ENCODE data around the gene CFAP97.
"Not testable (repeated sequence)": the region's sequence is repeated elsewhere in the genome, so short reads cannot be mapped to it uniquely, and the experiment has no call there.

Gene CFAP97

GRCh38 chr4:185221912-185222311 is 18.1 kb upstream of the CFAP97 start:
- DNase-seq = no peak

- no peak for DNase-seq
Observed at GRCh38 chr4:185221491-185221890, 17.7 kb upstream of the CFAP97 start.

GRCh38 chr4:185219551-185220344 is 15.9 kb upstream of the CFAP97 start:
- DNase-seq = no peak

GRCh38 chr4:185218312-185218711 is 14.5 kb upstream of the CFAP97 start:
- no peak for DNase-seq

- DNase-seq = no peak
Observed at GRCh38 chr4:185217408-185217975, 13.7 kb upstream of the CFAP97 start.

GRCh38 chr4:185215261-185215660 is 11.5 kb upstream of the CFAP97 start:
- DNase-seq = no peak

GRCh38 chr4:185213877-185214276 is 10.1 kb upstream of the CFAP97 start:
- DNase-seq = no peak

GRCh38 chr4:185212581-185212980 is 8.8 kb upstream of the CFAP97 start:
- no peak for DNase-seq

- no peak for DNase-seq
Observed at GRCh38 chr4:185211641-185212040, 7.8 kb upstream of the CFAP97 start.

- DNase-seq = no peak
Observed at GRCh38 chr4:185211035-185211434, 7.2 kb upstream of the CFAP97 start.

- no peak for DNase-seq
Observed at GRCh38 chr4:185210102-185210981, 6.5 kb upstream of the CFAP97 start.

GRCh38 chr4:185209852-185210101 is 6.0 kb upstream of the CFAP97 start:
- DNase-seq = not testable (repeated sequence)

- DNase-seq = no peak
Observed at GRCh38 chr4:185209031-185209851, 5.4 kb upstream of the CFAP97 start, which contains the start of gene SNX25. Gene SNX25, plus strand, starts transcription at chr4:185209598. Its CDS starts 229 bp downstream, at chr4:185209827.

GRCh38 chr4:185207466-185207865 is 3.7 kb upstream of the CFAP97 start:
- no peak for DNase-seq

- no peak for DNase-seq
Observed at GRCh38 chr4:185205697-185206342, 2.0 kb upstream of the CFAP97 start.

- DNase-seq = not testable (repeated sequence)
Observed at GRCh38 chr4:185205073-185205472, 1.3 kb upstream of the CFAP97 start.

- DNase-seq = no peak
Observed at GRCh38 chr4:185204238-185204910, 574 bp upstream of the CFAP97 start.

- DNase-seq = no peak
Observed at GRCh38 chr4:185202984-185203485, 765 bp downstream of the CFAP97 start.

GRCh38 chr4:185201977-185202962 is 1.5 kb downstream of the CFAP97 start:
- no peak for DNase-seq

- not testable (repeated sequence) for DNase-seq
Observed at GRCh38 chr4:185198189-185198588, 5.6 kb downstream of the CFAP97 start.
